GM12864 (cell line): ENCODE data around the gene PLEKHH2.

Source experiments
- DNase-seq: peaks from one replicate; pipeline ENCODE4 v3.0.0-alpha.2; 2011; ENCODE audit warnings: low read depth
- H3K4me3 ChIP-seq: 2 replicates; pipeline ENCODE4 v1.5.1; 2011; ENCODE audit warnings: mild to moderate bottlenecking, low read depth, low read length, control low read depth
- TF ChIP-seq, protein P1 (sequence below): IDR thresholded peaks from 2 replicates; pipeline ENCODE4 v1.5.1; 2011; ENCODE audit warnings: low read depth, mild to moderate bottlenecking, moderate library complexity, low read length, control low read depth, inconsistent platforms; ENCODE audit errors: missing control alignments

The PLEKHH2 gene

DNA sequence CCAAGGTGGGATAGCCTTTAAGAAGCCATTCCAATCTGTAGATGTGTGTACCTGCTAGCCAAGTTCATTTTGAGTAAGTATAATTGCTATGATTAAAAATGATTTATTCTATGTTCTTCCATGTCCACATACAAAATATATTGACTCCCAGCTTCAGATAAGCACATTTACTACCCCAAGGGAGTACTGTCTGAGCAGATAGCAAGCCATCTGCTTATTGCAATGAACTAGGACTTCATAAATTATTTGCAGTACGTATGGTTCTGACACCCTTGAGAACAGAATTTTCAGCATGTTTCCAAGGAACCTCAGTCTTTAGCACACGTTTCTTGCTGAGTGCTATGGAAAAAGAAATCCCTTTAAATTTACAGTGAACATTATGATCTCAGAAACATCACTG lies 173.4 kb downstream of the PLEKHH2 start:
- DNase-seq = no peak
- TF ChIP-seq, protein P1, sequence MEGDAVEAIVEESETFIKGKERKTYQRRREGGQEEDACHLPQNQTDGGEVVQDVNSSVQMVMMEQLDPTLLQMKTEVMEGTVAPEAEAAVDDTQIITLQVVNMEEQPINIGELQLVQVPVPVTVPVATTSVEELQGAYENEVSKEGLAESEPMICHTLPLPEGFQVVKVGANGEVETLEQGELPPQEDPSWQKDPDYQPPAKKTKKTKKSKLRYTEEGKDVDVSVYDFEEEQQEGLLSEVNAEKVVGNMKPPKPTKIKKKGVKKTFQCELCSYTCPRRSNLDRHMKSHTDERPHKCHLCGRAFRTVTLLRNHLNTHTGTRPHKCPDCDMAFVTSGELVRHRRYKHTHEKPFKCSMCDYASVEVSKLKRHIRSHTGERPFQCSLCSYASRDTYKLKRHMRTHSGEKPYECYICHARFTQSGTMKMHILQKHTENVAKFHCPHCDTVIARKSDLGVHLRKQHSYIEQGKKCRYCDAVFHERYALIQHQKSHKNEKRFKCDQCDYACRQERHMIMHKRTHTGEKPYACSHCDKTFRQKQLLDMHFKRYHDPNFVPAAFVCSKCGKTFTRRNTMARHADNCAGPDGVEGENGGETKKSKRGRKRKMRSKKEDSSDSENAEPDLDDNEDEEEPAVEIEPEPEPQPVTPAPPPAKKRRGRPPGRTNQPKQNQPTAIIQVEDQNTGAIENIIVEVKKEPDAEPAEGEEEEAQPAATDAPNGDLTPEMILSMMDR = no peak
- no peak overlapping the region for H3K4me3 ChIP-seq

DNA sequence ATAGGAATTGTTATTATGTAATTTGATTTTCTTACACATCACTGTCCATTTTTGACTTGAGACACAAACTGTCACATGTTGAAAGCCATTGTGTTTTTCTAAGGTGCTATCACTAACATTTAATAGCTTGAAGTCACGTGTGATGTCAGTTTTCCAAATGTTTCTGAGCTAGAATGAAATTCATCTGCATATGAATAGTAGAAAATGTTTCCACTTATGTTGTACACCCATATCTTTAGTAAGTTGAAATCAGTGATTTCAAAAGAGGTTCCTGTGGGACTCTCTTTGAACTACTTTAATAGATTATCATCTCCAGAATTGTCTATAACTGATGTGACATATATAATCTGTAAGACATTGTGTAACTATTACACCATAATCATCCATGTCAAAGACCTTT lies 173.8 kb downstream of the PLEKHH2 start:
- TF ChIP-seq, protein P1 = no peak
- H3K4me3 ChIP-seq = no peak overlapping the region
- DNase-seq = no peak

DNA sequence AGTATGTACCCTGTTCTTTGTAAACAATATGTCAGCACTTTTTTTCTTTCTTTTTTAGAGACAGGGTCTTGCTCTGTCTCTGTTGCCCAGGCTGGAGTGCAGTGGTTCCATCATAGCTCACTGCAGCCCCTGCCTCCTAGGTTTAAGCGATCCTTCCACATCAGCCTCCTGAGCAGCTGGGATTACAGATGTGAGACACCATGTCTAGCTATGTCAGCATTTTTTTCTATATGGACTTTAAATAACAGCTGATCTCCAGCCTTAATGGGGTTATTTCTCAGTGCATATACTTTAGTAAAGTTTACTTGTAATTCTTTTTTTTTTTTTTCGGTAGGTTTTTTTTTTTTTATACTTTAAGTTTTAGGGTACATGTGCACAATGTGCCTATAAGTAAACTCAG lies 174.9 kb downstream of the PLEKHH2 start:
- DNase-seq = no peak
- TF ChIP-seq, protein P1 = no peak
- no peak overlapping the region for H3K4me3 ChIP-seq

DNA sequence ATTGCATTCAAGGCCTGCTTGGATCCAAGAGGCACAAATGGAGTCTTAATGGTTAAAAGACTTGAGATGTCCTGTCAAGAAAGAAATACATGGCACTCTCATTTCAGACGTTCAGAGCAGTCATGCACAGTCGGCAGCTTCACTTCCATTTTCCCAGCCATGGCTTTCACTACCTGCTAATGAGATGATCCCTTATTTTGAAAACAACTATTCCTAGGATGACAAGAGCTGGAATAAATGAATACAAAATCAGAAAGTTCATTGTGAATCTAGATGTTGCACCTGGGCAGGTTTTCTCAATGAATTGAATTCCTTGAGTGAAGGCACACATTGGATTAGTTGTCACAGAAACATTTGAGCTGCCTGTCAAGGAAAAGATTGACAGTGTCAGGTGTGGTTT lies 175.9 kb downstream of the PLEKHH2 start:
- no peak for DNase-seq
- TF ChIP-seq, protein P1 = no peak
- H3K4me3 ChIP-seq = no peak overlapping the region

DNA sequence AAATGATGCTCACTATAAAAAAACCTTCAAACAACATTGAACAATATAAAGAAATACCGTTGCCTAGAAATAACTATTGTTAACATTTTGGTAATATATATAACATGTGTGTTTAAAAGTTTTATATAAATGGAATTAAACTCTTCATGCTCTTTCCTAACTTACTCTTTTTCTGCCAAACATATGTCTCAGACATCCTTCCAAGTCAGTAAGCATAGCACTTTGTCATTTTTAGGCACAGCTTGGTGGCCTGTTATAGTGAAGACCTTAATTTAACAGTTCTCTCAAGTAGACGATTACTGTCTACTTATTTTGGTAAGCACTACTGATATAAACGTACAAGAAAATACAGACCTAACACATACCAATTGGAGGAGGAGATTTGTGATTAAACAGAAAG lies 177.7 kb downstream of the PLEKHH2 start:
- H3K4me3 ChIP-seq = no peak overlapping the region
- no peak for DNase-seq
- TF ChIP-seq, protein P1 = no peak
